ENCODE results near the gene ETS1. TPM values are rescaled to one million over a fixed set of nuclear protein-coding genes. Genes with fewer than 3 reads are reported as not detected.

ETS1 gene
- total RNA-seq, 1 donor from 2014 or later, result 121 TPM

DNA sequence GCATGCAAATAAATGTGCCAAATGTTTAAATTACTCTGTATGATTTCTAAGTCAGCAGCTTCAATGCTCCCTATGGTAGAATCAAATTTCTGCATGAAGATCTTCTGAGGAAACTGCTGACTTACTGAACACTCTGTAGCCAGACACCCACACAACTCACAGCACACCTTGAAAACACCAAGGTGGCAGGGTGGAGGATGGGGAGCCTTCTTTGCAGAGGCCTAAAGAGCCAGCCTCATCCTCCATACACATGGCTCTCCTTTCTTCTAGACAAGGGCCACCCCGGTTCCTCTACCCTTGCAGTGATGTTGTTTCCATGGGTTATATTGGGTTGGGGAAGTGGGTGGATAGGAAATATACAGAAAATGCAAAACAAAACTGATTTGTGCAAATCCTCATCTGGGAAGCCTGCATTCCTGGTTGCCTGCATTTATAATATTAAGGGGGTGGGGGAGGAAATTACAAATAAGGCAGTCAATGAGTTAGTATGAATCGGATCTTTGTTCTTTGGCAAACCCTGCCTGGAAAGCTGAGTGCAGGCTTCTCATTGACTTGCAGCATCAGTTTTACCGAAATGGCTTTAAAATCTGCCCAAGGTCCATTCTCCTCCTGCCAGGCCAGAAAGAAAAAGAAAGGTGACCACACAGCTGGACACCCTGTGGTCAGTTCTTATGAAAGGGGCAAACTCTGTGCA, 15.8 kb upstream of the ETS1 start:
- ATAC-seq, result no peak
- H3K4me3 ChIP-seq, result no peak overlapping the region

DNA sequence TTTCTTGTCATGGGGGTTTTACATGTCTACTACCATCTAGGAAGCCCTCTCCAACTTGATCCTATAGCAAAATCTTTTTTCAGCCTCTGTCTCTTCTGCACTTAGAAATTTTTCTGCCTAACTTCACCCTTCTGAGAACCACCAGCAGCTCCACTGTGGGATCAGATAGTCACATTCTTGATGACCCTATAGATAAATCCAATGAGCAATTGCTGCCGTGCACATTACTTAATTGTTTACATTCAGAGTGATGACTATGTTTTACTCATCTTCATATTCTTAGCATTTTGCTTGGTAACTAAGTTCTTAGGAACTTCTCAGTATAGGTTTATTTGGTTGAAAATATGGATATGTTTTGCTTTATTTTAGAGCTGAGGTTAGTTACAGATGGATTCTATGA, 12.4 kb upstream of the ETS1 start:
- H3K27me3 ChIP-seq, result no peaks in the 10 kb centered on the region
- H3K4me1 ChIP-seq, result no peaks in the 10 kb centered on the region
- H3K9me3 ChIP-seq, result no peaks in the 10 kb centered on the region
- TF ChIP-seq, protein P1, sequence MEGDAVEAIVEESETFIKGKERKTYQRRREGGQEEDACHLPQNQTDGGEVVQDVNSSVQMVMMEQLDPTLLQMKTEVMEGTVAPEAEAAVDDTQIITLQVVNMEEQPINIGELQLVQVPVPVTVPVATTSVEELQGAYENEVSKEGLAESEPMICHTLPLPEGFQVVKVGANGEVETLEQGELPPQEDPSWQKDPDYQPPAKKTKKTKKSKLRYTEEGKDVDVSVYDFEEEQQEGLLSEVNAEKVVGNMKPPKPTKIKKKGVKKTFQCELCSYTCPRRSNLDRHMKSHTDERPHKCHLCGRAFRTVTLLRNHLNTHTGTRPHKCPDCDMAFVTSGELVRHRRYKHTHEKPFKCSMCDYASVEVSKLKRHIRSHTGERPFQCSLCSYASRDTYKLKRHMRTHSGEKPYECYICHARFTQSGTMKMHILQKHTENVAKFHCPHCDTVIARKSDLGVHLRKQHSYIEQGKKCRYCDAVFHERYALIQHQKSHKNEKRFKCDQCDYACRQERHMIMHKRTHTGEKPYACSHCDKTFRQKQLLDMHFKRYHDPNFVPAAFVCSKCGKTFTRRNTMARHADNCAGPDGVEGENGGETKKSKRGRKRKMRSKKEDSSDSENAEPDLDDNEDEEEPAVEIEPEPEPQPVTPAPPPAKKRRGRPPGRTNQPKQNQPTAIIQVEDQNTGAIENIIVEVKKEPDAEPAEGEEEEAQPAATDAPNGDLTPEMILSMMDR (IDR thresholded peaks at IDR 0.05), result no peak
- H3K36me3 ChIP-seq, result no peaks in the 10 kb centered on the region
- intact Hi-C loops (cut with DNase I), result no loop called here
- no peak overlapping the region for H3K4me3 ChIP-seq
- ATAC-seq, result no peak
- no peak overlapping the region for H3K27ac ChIP-seq
- no peak for DNase-seq

More for the DNA sequence above, 15.8 kb upstream of the ETS1 start:
- no peaks in the 10 kb centered on the region for H3K4me1 ChIP-seq
- intact Hi-C loops (cut with DNase I), result no loop called here
- no peak for DNase-seq
- no peaks in the 10 kb centered on the region for H3K36me3 ChIP-seq
- no peaks in the 10 kb centered on the region for H3K27me3 ChIP-seq
- no peaks in the 10 kb centered on the region for H3K9me3 ChIP-seq
- no peak overlapping the region for H3K27ac ChIP-seq
- TF ChIP-seq, protein P1 (IDR thresholded peaks at IDR 0.05), result no peak

DNA sequence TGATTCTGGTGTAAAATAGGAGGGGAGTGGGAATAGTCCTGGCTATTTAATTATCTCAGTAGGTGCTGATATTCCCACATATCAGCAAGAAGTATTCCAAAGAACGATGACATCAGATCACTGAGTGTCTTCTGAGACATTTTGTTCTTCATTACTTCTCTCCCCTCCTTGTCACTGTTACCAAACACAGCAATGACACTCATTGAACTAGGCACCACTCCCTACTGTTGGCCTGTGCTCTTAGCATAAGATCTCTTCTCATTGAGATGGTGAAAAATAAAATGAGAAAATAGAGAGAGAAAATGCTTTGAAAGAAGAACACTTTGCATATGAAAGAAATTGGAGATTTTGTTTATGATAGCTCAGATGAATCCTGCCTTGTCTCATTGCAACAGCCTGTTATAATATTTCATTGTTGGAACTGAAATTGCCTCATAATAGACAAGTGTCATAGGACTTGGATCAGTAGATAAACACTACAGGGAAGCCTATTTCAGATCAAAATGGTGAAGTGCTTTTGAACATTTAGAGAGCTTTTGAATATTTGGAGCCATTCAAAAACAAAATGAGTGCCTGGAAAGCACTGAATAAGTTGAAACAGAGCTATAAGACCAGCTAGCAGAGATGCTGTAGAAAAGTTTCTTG, 11.3 kb upstream of the ETS1 start:
- TF ChIP-seq, protein P1 (IDR thresholded peaks at IDR 0.05), result no peak
- Histone ChIP-seq H3K27ac (no peak overlapping the region), H3K27me3 (no peaks in the 10 kb centered on the region), H3K36me3 (no peaks in the 10 kb centered on the region), H3K4me1 (no peaks in the 10 kb centered on the region), H3K9me3 (no peaks in the 10 kb centered on the region), H3K4me3 (no peak overlapping the region)
- intact Hi-C loops (cut with DNase I), result no loop called here
- DNase-seq (no peak), ATAC-seq (no peak)

DNA sequence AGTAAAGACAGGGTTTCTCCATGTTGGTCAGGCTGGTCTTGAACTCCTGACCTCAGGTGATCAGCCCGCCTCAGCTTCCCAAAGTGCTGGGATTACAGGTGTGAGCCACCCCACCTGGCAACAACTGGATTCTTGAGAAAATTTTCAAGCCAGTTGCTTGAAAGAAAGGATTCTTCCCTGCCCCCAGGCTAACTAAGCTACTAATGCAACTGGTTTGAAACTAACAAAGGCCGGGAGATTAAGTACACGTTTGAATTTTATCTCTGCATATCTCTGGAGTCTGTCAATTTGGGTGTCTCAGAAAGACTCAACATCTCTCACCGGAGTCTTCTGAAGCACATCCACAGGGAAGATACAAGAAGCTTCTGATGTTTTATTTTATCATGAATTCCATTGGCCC, 10.7 kb upstream of the ETS1 start:
- H3K36me3 ChIP-seq, result no peaks in the 10 kb centered on the region
- DNase-seq, result no peak
- H3K9me3 ChIP-seq, result no peaks in the 10 kb centered on the region
- intact Hi-C loops (cut with DNase I), result no loop called here
- H3K4me3 ChIP-seq, result no peak overlapping the region
- ATAC-seq, result no peak
- TF ChIP-seq, protein P1 (IDR thresholded peaks at IDR 0.05), result no peak
- no peaks in the 10 kb centered on the region for H3K27me3 ChIP-seq
- H3K27ac ChIP-seq, result no peak overlapping the region
- no peaks in the 10 kb centered on the region for H3K4me1 ChIP-seq

DNA sequence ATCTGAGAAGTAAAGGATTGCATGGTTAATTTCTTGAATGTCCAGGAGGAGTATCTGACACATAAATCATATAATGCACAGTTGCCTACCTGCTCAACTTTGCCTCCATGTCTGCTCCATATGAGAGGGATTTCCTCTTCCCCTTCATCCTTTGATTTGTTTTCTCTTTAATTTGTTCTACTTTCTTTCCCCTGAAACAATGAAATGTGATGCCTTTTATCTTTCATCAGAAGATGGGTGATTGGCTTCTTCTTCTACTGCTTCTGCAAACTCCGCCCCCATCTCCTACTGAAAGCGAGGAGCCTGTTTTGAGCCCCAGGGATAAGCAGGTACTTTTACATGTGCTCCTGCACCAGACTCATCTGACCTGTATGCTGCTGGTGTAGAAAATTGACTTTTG, 9.9 kb upstream of the ETS1 start:
- TF ChIP-seq, protein P1 (IDR thresholded peaks at IDR 0.05), result no peak
- intact Hi-C loops (cut with DNase I), result no loop called here
- H3K4me1 ChIP-seq, result no peaks in the 10 kb centered on the region

More for the DNA sequence above, 9.9 kb upstream of the ETS1 start:
- no peaks in the 10 kb centered on the region for H3K27me3 ChIP-seq
- ATAC-seq (no peak), DNase-seq (no peak)
- no peak overlapping the region for H3K27ac ChIP-seq
- no peaks in the 10 kb centered on the region for H3K36me3 ChIP-seq
- H3K4me3 ChIP-seq, result no peak overlapping the region
- no peaks in the 10 kb centered on the region for H3K9me3 ChIP-seq

Measured in upper lobe of right lung (tissue), 1 donor.